GM23338 (cell line): ENCODE results near the gene MICB. TPM values are rescaled to one million over a fixed set of nuclear protein-coding genes. Genes with fewer than 3 reads are reported as not detected.
A peak's percentile ranks its signal among the peaks of the same experiment; 100 is the strongest.

Source experiments
- ATAC-seq: fragments of 200-7000 bp; cut with Tn5 transposase; 3 replicates; pipeline ENCODE4 v1.9.1; 2020
- DNase-seq: peaks from one replicate; pipeline ENCODE4 v3.0.0-alpha.2; 2015; ENCODE audit warnings: low spot score
- H2AFZ ChIP-seq: fragments of 200-600 bp; sonication (generic); 2 replicates; pipeline ENCODE4 v1.8.0; 2016; ENCODE audit warnings: antibody characterized with exemption, mild to moderate bottlenecking, moderate library complexity
- H3F3A ChIP-seq: fragments of 200-600 bp; sonication (generic); replicated peaks from 2 replicates; pipeline ENCODE4 v1.8.0; 2017; ENCODE audit warnings: antibody characterized with exemption, mixed run types, low read depth
- H3K27ac ChIP-seq: fragments of 200-600 bp; sonication (generic); 2 replicates; pipeline ENCODE4 v1.6.1; 2016; ENCODE audit warnings: low read depth
- H3K27me3 ChIP-seq: fragments of 200-600 bp; sonication (generic); 2 replicates; pipeline ENCODE4 v1.8.0; 2016; ENCODE audit warnings: mild to moderate bottlenecking, mixed run types, moderate library complexity; ENCODE audit not compliant: insufficient read depth
- H3K36me3 ChIP-seq: fragments of 200-600 bp; sonication (generic); 2 replicates; pipeline ENCODE4 v1.8.0; 2016; ENCODE audit warnings: mild to moderate bottlenecking; ENCODE audit not compliant: insufficient read depth
- H3K4me1 ChIP-seq: fragments of 200-600 bp; sonication (generic); 2 replicates; pipeline ENCODE4 v1.8.0; 2016; ENCODE audit warnings: mild to moderate bottlenecking, moderate library complexity; ENCODE audit not compliant: insufficient read depth
- H3K4me2 ChIP-seq: fragments of 200-600 bp; sonication (generic); 2 replicates; pipeline ENCODE4 v1.7.1; 2017; ENCODE audit warnings: mixed run types
- H3K4me3 ChIP-seq: fragments of 200-600 bp; sonication (generic); 2 replicates; pipeline ENCODE4 v1.6.1; 2016; ENCODE audit warnings: mixed run types
- H3K79me2 ChIP-seq: fragments of 200-600 bp; sonication (generic); replicated peaks from 2 replicates; pipeline ENCODE4 v1.8.0; 2017; ENCODE audit warnings: mild to moderate bottlenecking; ENCODE audit not compliant: insufficient read depth
- H3K9me2 ChIP-seq: fragments of 200-600 bp; sonication (generic); 2 replicates; pipeline ENCODE4 v1.8.0; 2017; ENCODE audit not compliant: insufficient read depth
- H4K20me1 ChIP-seq: fragments of 200-600 bp; sonication (generic); replicated peaks from 2 replicates; pipeline ENCODE4 v1.8.0; 2017; ENCODE audit warnings: mild to moderate bottlenecking; ENCODE audit not compliant: insufficient read depth
- H3K27ac Mint-ChIP-seq: 2 replicates; pipeline ENCODE4 v1.8.0; 2020; ENCODE audit warnings: inconsistent platforms, mild to moderate bottlenecking, moderate library complexity, mixed read lengths
- H3K27me3 Mint-ChIP-seq: 3 replicates; pipeline ENCODE4 v1.8.0; 2022; ENCODE audit warnings: low read depth, mild to moderate bottlenecking, moderate library complexity, mixed read lengths, inconsistent platforms; ENCODE audit not compliant: insufficient read depth, poor library complexity
- H3K36me3 Mint-ChIP-seq: 3 replicates; pipeline ENCODE4 v1.8.0; 2021; ENCODE audit warnings: low read depth, mild to moderate bottlenecking, inconsistent platforms, moderate library complexity, mixed read lengths
- H3K4me1 Mint-ChIP-seq: 3 replicates; pipeline ENCODE4 v1.8.0; 2020; ENCODE audit warnings: mild to moderate bottlenecking, inconsistent platforms, mixed read lengths
- H3K4me3 Mint-ChIP-seq: 3 replicates; pipeline ENCODE4 v1.8.0; 2021; ENCODE audit warnings: moderate library complexity, mild to moderate bottlenecking, inconsistent platforms, mixed read lengths
- H3K9me3 Mint-ChIP-seq: 3 replicates; pipeline ENCODE4 v1.8.0; 2020; ENCODE audit warnings: moderate library complexity, mild to moderate bottlenecking, inconsistent platforms, mixed read lengths
- CREB1 ChIP-seq: fragments of 250-450 bp; sonication (Bioruptor Pico); IDR thresholded peaks from 2 replicates; pipeline ENCODE4 v1.5.0; 2020; ENCODE audit warnings: low read depth, mild to moderate bottlenecking, moderate library complexity
- CTCF ChIP-seq, 2 experiments: fragments of 200-600 bp in 1 of 2; sonication (generic) in 1 of 2; conservative IDR thresholded peaks; 2 replicates each; pipeline versions ENCODE4 v1.5.1 to v1.6.1; 2016 to 2017; ENCODE audit warnings: antibody characterized with exemption in 2 of 2, low read depth in 2 of 2, mild to moderate bottlenecking in 2 of 2, moderate library complexity in 1 of 2
- ETS1 ChIP-seq: IDR thresholded peaks from 2 replicates; pipeline ENCODE4 v1.6.1; 2016; ENCODE audit warnings: antibody characterized with exemption
- EZH2 ChIP-seq: fragments of 200-600 bp; sonication (generic); IDR thresholded peaks from one replicate; pipeline ENCODE4 v1.8.0; 2017; ENCODE audit warnings: antibody characterized with exemption, mild to moderate bottlenecking, low read depth; ENCODE audit not compliant: unreplicated experiment
- EZH2phosphoT487 ChIP-seq: fragments of 200-600 bp; sonication (generic); IDR thresholded peaks from one replicate; pipeline ENCODE4 v1.8.1; 2018; ENCODE audit warnings: antibody characterized with exemption; ENCODE audit not compliant: unreplicated experiment
- JUNB ChIP-seq: IDR thresholded peaks from one replicate; pipeline ENCODE4 v1.6.1; 2016; ENCODE audit warnings: antibody characterized with exemption; ENCODE audit not compliant: unreplicated experiment
- NANOG ChIP-seq: IDR thresholded peaks from 2 replicates; pipeline ENCODE4 v1.6.1; 2016; ENCODE audit warnings: antibody characterized with exemption, borderline replicate concordance
- POLR2AphosphoS5 ChIP-seq: IDR thresholded peaks from 2 replicates; pipeline ENCODE4 v1.6.1; 2016; ENCODE audit warnings: antibody characterized with exemption, low read depth
- REST ChIP-seq: IDR thresholded peaks from one replicate; pipeline ENCODE4 v1.6.1; 2018; ENCODE audit warnings: antibody characterized with exemption; ENCODE audit not compliant: unreplicated experiment
- STAT1 ChIP-seq: IDR thresholded peaks from one replicate; pipeline ENCODE4 v1.6.1; 2016; ENCODE audit warnings: antibody characterized with exemption; ENCODE audit not compliant: unreplicated experiment
- ZNF331 ChIP-seq: fragments of 250-450 bp; sonication (Bioruptor Pico); IDR thresholded peaks from 2 replicates; pipeline ENCODE4 v1.5.0; 2020; ENCODE audit warnings: low read depth, mild to moderate bottlenecking, moderate library complexity
- ZNF462 ChIP-seq: fragments of 250-450 bp; sonication (Bioruptor Pico); IDR thresholded peaks from 2 replicates; pipeline ENCODE4 v1.5.0; 2020; ENCODE audit warnings: mild to moderate bottlenecking, moderate library complexity
- polyA plus RNA-seq: library from polyadenylated mRNA; unstranded; fragments of >200 nt; fragmentation: Nextera tagmentation; extraction: Ambion mirVana; gene quantifications from 2 replicates; pipeline ENCODE4 v1.2.1, GENCODE V29; 2016
- total RNA-seq: library from RNA; depleted of rRNA; stranded (reverse); fragments of >200 nt; shearing (Covaris generic); gene quantifications from 2 replicates; pipeline ENCODE4 v1.2.3, GENCODE V29; 2014

Gene MICB
- total and polyA plus RNA-seq, 2 experiments from 2014 or later, result 9.2 to 23.8 TPM

GRCh38 chr6:31489086-31489485, 8.9 kb upstream of the MICB start (continued):
- TF ChIP-seq REST, result no peak
- no peak for TF ChIP-seq CTCF (conservative IDR thresholded peaks at IDR 0.05; ENCODE audit: low read depth in 2 of 2)
- TF ChIP-seq POLR2AphosphoS5, result no peak
- TF ChIP-seq STAT1, result no peak

- no peak overlapping the region for H3K4me3 Mint-ChIP-seq
- H3K27ac Mint-ChIP-seq, result no peak overlapping the region
- peak; percentile 8 for DNase-seq
- TF ChIP-seq EZH2phosphoT487 (no peak), EZH2 (no peak), STAT1 (no peak), NANOG (no peak), ETS1 (no peak), ZNF331 (no peak), CREB1 (CRISPR knock-in tag) (no peak), JUNB (no peak), POLR2AphosphoS5 (no peak), ZNF462 (no peak)
Measured at GRCh38 chr6:31490115-31490873, 7.7 kb upstream of the MICB start.

More at GRCh38 chr6:31490115-31490873, 7.7 kb upstream of the MICB start:
- no peaks in the 10 kb centered on the region for H4K20me1 ChIP-seq
- no peaks in the 10 kb centered on the region for H3F3A ChIP-seq
- no peak for ATAC-seq
- no peak overlapping the region for H2AFZ ChIP-seq
- no peak overlapping the region for H3K27ac ChIP-seq
- peaks cover 18% of the 10 kb centered on the region for H3K4me1 Mint-ChIP-seq
- no peaks in the 10 kb centered on the region for H3K79me2 ChIP-seq
- no peak overlapping the region for H3K4me3 ChIP-seq
- H3K36me3 ChIP-seq, result no peaks in the 10 kb centered on the region
- peaks cover 6% of the 10 kb centered on the region; the same call in 1 of the 3 replicates for H3K36me3 Mint-ChIP-seq
- H3K9me2 ChIP-seq, result no peaks in the 10 kb centered on the region
- H3K27me3 Mint-ChIP-seq, result peaks cover 13% of the 10 kb centered on the region
- H3K4me1 ChIP-seq, result peaks cover under 1% of the 10 kb centered on the region; the same call in 1 of the 2 replicates
- H3K27me3 ChIP-seq, result peaks cover 4% of the 10 kb centered on the region
- H3K9me3 Mint-ChIP-seq, result peaks cover 7% of the 10 kb centered on the region
- H3K4me2 ChIP-seq, result no peak overlapping the region
